ENCODE measurements around the gene CACNB4.

Gene CACNB4

DNA sequence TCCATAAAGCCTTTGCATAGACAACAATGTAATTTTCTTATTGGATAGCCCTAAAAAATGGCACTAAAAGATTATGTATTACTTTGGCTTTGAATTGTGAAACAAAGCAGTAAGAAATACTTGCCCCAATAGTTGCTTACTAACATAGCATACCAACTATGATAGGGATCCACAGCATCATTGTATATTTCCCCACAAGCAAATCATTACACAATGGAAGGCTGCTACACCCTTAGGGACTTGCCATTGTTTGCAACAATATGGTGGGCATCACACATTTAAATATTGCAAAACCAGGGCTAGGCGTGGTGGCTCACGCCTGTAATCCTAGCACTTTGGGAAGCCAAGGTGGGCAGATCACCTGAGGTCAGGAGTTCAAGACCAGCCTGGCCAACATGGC, 74.4 kb downstream of the CACNB4 start:
- no peak for TF ChIP-seq SIN3A (IDR thresholded peaks at IDR 0.05; ENCODE audit: borderline replicate concordance, insufficient read depth, low read length)
- no peak for TF ChIP-seq TAF1 (IDR thresholded peaks at IDR 0.05; ENCODE audit: borderline replicate concordance, insufficient read depth, low read length)
- no peak for TF ChIP-seq FOXP2 (optimal IDR thresholded peaks at IDR 0.05; ENCODE audit: borderline replicate concordance, extremely low read depth, extremely low read length, insufficient read depth)
- no peak for TF ChIP-seq POLR2AphosphoS5 (IDR thresholded peaks at IDR 0.05; ENCODE audit: low read depth, low read length)
- TF ChIP-seq, protein P1, sequence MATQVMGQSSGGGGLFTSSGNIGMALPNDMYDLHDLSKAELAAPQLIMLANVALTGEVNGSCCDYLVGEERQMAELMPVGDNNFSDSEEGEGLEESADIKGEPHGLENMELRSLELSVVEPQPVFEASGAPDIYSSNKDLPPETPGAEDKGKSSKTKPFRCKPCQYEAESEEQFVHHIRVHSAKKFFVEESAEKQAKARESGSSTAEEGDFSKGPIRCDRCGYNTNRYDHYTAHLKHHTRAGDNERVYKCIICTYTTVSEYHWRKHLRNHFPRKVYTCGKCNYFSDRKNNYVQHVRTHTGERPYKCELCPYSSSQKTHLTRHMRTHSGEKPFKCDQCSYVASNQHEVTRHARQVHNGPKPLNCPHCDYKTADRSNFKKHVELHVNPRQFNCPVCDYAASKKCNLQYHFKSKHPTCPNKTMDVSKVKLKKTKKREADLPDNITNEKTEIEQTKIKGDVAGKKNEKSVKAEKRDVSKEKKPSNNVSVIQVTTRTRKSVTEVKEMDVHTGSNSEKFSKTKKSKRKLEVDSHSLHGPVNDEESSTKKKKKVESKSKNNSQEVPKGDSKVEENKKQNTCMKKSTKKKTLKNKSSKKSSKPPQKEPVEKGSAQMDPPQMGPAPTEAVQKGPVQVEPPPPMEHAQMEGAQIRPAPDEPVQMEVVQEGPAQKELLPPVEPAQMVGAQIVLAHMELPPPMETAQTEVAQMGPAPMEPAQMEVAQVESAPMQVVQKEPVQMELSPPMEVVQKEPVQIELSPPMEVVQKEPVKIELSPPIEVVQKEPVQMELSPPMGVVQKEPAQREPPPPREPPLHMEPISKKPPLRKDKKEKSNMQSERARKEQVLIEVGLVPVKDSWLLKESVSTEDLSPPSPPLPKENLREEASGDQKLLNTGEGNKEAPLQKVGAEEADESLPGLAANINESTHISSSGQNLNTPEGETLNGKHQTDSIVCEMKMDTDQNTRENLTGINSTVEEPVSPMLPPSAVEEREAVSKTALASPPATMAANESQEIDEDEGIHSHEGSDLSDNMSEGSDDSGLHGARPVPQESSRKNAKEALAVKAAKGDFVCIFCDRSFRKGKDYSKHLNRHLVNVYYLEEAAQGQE (IDR thresholded peaks at IDR 0.05; ENCODE audit: insufficient read depth in 1 of 2, low read depth in 2 of 2, low read length in 2 of 2), result no peak

DNA sequence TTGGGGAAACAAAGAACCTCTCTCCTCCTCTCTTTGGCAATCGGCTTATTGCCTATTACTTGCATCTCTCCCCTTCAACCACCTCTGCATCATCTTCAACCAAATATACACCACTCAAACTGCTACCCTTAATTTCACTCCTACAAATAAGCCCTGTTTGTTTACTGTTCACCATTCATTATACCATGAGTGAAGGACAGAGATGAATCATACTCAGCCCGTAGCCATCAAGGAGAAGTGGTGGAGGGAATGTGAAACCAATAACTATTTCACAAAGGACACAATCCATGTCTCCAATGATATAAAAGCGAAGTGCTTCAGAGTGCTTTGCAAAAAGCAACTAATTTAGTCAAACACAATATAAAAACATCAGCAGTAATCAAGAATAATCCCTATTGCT, 76.8 kb downstream of the CACNB4 start:
- TF ChIP-seq, protein P1 (IDR thresholded peaks at IDR 0.05; ENCODE audit: insufficient read depth in 1 of 2, low read depth in 2 of 2, low read length in 2 of 2), result no peak
- no peak for TF ChIP-seq SIN3A (IDR thresholded peaks at IDR 0.05; ENCODE audit: borderline replicate concordance, insufficient read depth, low read length)
- no peak for TF ChIP-seq POLR2AphosphoS5 (IDR thresholded peaks at IDR 0.05; ENCODE audit: low read depth, low read length)
- TF ChIP-seq TAF1 (IDR thresholded peaks at IDR 0.05; ENCODE audit: borderline replicate concordance, insufficient read depth, low read length), result no peak
- no peak for TF ChIP-seq FOXP2 (optimal IDR thresholded peaks at IDR 0.05; ENCODE audit: borderline replicate concordance, extremely low read depth, extremely low read length, insufficient read depth)

DNA sequence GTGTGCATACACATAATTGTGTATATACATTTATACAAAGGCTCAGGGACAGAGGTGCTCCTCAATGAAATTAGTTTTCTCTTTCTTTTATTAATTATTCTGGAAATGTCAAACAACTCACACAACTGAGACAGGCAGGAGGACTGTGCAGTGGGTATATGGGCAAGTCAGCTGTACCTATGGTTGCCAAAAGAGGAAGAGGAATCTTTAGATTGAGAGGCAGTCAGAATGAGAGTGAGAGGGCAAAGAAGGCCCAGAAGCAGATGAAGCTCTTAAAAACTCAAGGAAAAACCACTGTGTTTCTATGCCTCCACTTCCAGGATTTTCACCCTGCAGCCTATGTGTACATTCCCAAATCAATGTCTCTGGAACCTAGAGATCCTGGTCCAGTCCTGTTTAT, 79.1 kb downstream of the CACNB4 start:
- TF ChIP-seq SIN3A (IDR thresholded peaks at IDR 0.05; ENCODE audit: borderline replicate concordance, insufficient read depth, low read length) (no peak), FOXP2 (optimal IDR thresholded peaks at IDR 0.05; ENCODE audit: borderline replicate concordance, extremely low read depth, extremely low read length, insufficient read depth) (no peak), TAF1 (IDR thresholded peaks at IDR 0.05; ENCODE audit: borderline replicate concordance, insufficient read depth, low read length) (no peak), POLR2AphosphoS5 (IDR thresholded peaks at IDR 0.05; ENCODE audit: low read depth, low read length) (no peak)
- TF ChIP-seq, protein P1 (IDR thresholded peaks at IDR 0.05; ENCODE audit: insufficient read depth in 1 of 2, low read depth in 2 of 2, low read length in 2 of 2), result no peak

DNA sequence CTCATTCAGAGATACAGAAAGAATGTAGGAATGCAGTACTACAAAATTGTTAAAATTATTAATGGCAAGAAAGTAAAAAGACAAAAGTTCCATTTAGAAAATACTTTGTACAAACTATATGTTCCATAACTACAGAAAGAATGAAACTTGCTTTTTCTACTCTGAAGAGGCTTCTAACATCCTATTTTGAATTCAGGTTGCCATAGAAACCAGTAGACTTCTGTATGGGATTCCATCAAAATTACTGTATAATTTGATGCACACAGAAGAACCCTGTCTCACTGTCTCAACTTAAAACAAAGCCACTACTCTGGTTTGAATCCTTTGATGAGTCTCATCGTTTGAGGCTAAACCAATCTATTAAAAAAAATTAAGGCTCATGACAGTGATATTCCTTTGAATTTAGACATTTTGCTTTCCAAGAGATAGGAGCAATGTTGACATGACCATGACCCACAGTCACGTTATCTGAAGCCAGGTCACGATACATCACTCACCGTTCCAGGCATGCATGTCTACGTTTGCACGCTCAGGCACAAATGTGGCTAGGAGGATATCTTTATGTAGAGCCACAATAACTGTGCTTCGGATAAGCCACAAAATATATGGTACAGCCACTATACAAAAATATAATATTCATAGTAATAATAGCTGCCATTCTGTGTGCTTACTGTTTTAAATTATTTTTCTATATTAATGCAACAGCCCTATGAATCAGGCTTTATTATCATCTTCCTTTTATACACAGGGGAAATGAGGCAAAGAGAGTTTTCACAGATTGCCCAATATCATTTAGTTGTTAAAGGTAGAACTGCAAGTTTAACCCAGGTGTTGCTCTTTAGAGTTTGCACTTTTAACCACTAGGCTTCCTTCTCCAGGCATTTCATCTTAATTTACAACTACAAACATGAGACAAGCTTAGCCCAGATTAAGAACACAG, 82.4 kb downstream of the CACNB4 start:
- TF ChIP-seq POLR2AphosphoS5 (IDR thresholded peaks at IDR 0.05; ENCODE audit: low read depth, low read length), result no peak
- TF ChIP-seq SIN3A (IDR thresholded peaks at IDR 0.05; ENCODE audit: borderline replicate concordance, insufficient read depth, low read length), result no peak
- TF ChIP-seq FOXP2 (optimal IDR thresholded peaks at IDR 0.05; ENCODE audit: borderline replicate concordance, extremely low read depth, extremely low read length, insufficient read depth), result no peak
- TF ChIP-seq, protein P1 (IDR thresholded peaks at IDR 0.05; ENCODE audit: insufficient read depth in 1 of 2, low read depth in 2 of 2, low read length in 2 of 2), result no peak
- TF ChIP-seq TAF1 (IDR thresholded peaks at IDR 0.05; ENCODE audit: borderline replicate concordance, insufficient read depth, low read length), result no peak

All from PFSK-1 (cell line).